GM19043 (cell line): Measurements from ENCODE around the gene ELL2.
"Not testable (repeated sequence)": the region's sequence is repeated elsewhere in the genome, so short reads cannot be mapped to it uniquely, and the experiment has no call there.

Experiments
- ATAC-seq: cut with Tn5 transposase; IDR thresholded peaks from one replicate; pipeline ENCODE4 v1.9.1; 2021; ENCODE audit warnings: low read depth; ENCODE audit not compliant: unreplicated experiment

Gene ELL2

GRCh38 chr5:95845391-95845790, 116.3 kb downstream of the ELL2 start:
- ATAC-seq, result no peak

- no peak for ATAC-seq
Observed at GRCh38 chr5:95843733-95844223, 117.9 kb downstream of the ELL2 start.

- peak; percentile 90 for ATAC-seq
Observed at GRCh38 chr5:95842854-95843544, 118.7 kb downstream of the ELL2 start.

GRCh38 chr5:95841914-95842812, 119.5 kb downstream of the ELL2 start:
- no peak for ATAC-seq

- ATAC-seq, result no peak
Observed at GRCh38 chr5:95840956-95841705, 120.5 kb downstream of the ELL2 start.

- no peak for ATAC-seq
Observed at GRCh38 chr5:95839658-95840057, 122.0 kb downstream of the ELL2 start.

- no peak for ATAC-seq
Observed at GRCh38 chr5:95838556-95838955, 123.1 kb downstream of the ELL2 start.

- no peak for ATAC-seq
Observed at GRCh38 chr5:95838001-95838520, 123.6 kb downstream of the ELL2 start.

GRCh38 chr5:95837492-95837891, 124.2 kb downstream of the ELL2 start:
- ATAC-seq, result no peak

GRCh38 chr5:95836971-95837370, 124.7 kb downstream of the ELL2 start:
- not testable (repeated sequence) for ATAC-seq

- no peak for ATAC-seq
Observed at GRCh38 chr5:95836544-95836943, 125.1 kb downstream of the ELL2 start.

GRCh38 chr5:95835682-95836385, 125.8 kb downstream of the ELL2 start:
- ATAC-seq, result no peak
